ENCODE data around the gene CHRNA5. TPM values are rescaled to one million over a fixed set of nuclear protein-coding genes. Genes with fewer than 3 reads are reported as not detected.
"Not testable (repeated sequence)": the region's sequence is repeated elsewhere in the genome, so short reads cannot be mapped to it uniquely, and the experiment has no call there.

The CHRNA5 gene
- total RNA-seq, 2 donors from 2014 or later, result 0.27 to 1.6 TPM

GRCh38 chr15:78604420-78604819 lies 39.1 kb downstream of the CHRNA5 start:
- no peak for DNase-seq (ENCODE audit: low spot score)
- TF ChIP-seq CTCF (IDR thresholded peaks at IDR 0.05), result no peak
- ATAC-seq (ENCODE audit: insufficient number of reproducible peaks, low FRiP score, low read depth), result no peak

GRCh38 chr15:78605201-78605600 lies 39.9 kb downstream of the CHRNA5 start:
- DNase-seq (ENCODE audit: low spot score), result no peak
- H3K27me3 ChIP-seq (replicated peaks; ENCODE audit: insufficient read depth), result no peaks in the 10 kb centered on the region
- no peaks in the 10 kb centered on the region for H3K36me3 ChIP-seq
- no peak for TF ChIP-seq CTCF (IDR thresholded peaks at IDR 0.05)
- no peak for ATAC-seq (ENCODE audit: insufficient number of reproducible peaks, low FRiP score, low read depth)
- no peaks in the 10 kb centered on the region for H3K4me1 ChIP-seq (ENCODE audit: control insufficient read depth in 1 of 2, low read depth in 2 of 2)
- no peaks in the 10 kb centered on the region for H3K9me3 ChIP-seq
- H3K4me3 ChIP-seq, result no peak overlapping the region
- no peak overlapping the region for H3K27ac ChIP-seq

More at GRCh38 chr15:78604420-78604819, 39.1 kb downstream of the CHRNA5 start:
- Histone ChIP-seq H3K36me3 (no peaks in the 10 kb centered on the region), H3K27ac (no peak overlapping the region), H3K4me1 (ENCODE audit: control insufficient read depth in 1 of 2, low read depth in 2 of 2) (no peaks in the 10 kb centered on the region), H3K4me3 (no peak overlapping the region), H3K9me3 (no peaks in the 10 kb centered on the region), H3K27me3 (replicated peaks; ENCODE audit: insufficient read depth) (no peaks in the 10 kb centered on the region)

GRCh38 chr15:78605680-78606079 lies 40.4 kb downstream of the CHRNA5 start:
- Histone ChIP-seq H3K36me3 (no peaks in the 10 kb centered on the region), H3K4me3 (no peak overlapping the region), H3K9me3 (no peaks in the 10 kb centered on the region), H3K27ac (no peak overlapping the region), H3K27me3 (replicated peaks; ENCODE audit: insufficient read depth) (no peaks in the 10 kb centered on the region), H3K4me1 (ENCODE audit: control insufficient read depth in 1 of 2, low read depth in 2 of 2) (no peaks in the 10 kb centered on the region)
- DNase-seq (ENCODE audit: low spot score) (no peak), ATAC-seq (ENCODE audit: insufficient number of reproducible peaks, low FRiP score, low read depth) (no peak)
- TF ChIP-seq CTCF (IDR thresholded peaks at IDR 0.05), result no peak

- not testable (repeated sequence) for H3K27me3 ChIP-seq (replicated peaks; ENCODE audit: insufficient read depth); DNase-seq (ENCODE audit: low spot score); H3K4me3 ChIP-seq; H3K27ac ChIP-seq; H3K9me3 ChIP-seq; H3K4me1 ChIP-seq (ENCODE audit: control insufficient read depth in 1 of 2, low read depth in 2 of 2); ATAC-seq (ENCODE audit: insufficient number of reproducible peaks, low FRiP score, low read depth); H3K36me3 ChIP-seq
Measured at GRCh38 chr15:78609551-78609950, 44.2 kb downstream of the CHRNA5 start.

GRCh38 chr15:78614021-78614420 lies 48.7 kb downstream of the CHRNA5 start:
- Histone ChIP-seq H3K36me3 (no peaks in the 10 kb centered on the region), H3K4me1 (ENCODE audit: control insufficient read depth in 1 of 2, low read depth in 2 of 2) (no peaks in the 10 kb centered on the region), H3K27ac (no peak overlapping the region), H3K4me3 (no peak overlapping the region), H3K27me3 (replicated peaks; ENCODE audit: insufficient read depth) (no peaks in the 10 kb centered on the region), H3K9me3 (no peaks in the 10 kb centered on the region)
- DNase-seq (ENCODE audit: low spot score) (no peak), ATAC-seq (ENCODE audit: insufficient number of reproducible peaks, low FRiP score, low read depth) (no peak)
- no peak for TF ChIP-seq CTCF (IDR thresholded peaks at IDR 0.05)

GRCh38 chr15:78615151-78615589 lies 49.9 kb downstream of the CHRNA5 start:
- DNase-seq (ENCODE audit: low spot score), result no peak
- Histone ChIP-seq H3K4me3 (no peak overlapping the region), H3K27ac (no peak overlapping the region), H3K36me3 (no peaks in the 10 kb centered on the region), H3K4me1 (ENCODE audit: control insufficient read depth in 1 of 2, low read depth in 2 of 2) (peaks cover 4 to 7% of the 10 kb centered on the region in 2 donors), H3K27me3 (replicated peaks; ENCODE audit: insufficient read depth) (peaks cover 4% of the 10 kb centered on the region), H3K9me3 (no peaks in the 10 kb centered on the region)
- no peak for TF ChIP-seq CTCF (IDR thresholded peaks at IDR 0.05)
- ATAC-seq (ENCODE audit: insufficient number of reproducible peaks, low FRiP score, low read depth), result no peak
